SU-DHL-6 (cell line): ENCODE measurements around the gene DNAAF5.

Source experiments
- EZH2phosphoT487 ChIP-seq: fragments of 200-600 bp; sonication (generic), shearing (Covaris generic); conservative IDR thresholded peaks from 2 replicates; pipeline ENCODE4 v1.6.1; 2018; ENCODE audit warnings: mild to moderate bottlenecking, antibody characterized with exemption, low read length, moderate library complexity, mixed read lengths
- TF ChIP-seq, protein P1 (sequence below): fragments of 200-600 bp; sonication (generic); IDR thresholded peaks from one replicate; pipeline ENCODE4 v1.5.1; 2017; ENCODE audit warnings: antibody characterized with exemption, mild to moderate bottlenecking, low read length, moderate library complexity; ENCODE audit not compliant: insufficient read depth, poor library complexity, severe bottlenecking

DNA sequence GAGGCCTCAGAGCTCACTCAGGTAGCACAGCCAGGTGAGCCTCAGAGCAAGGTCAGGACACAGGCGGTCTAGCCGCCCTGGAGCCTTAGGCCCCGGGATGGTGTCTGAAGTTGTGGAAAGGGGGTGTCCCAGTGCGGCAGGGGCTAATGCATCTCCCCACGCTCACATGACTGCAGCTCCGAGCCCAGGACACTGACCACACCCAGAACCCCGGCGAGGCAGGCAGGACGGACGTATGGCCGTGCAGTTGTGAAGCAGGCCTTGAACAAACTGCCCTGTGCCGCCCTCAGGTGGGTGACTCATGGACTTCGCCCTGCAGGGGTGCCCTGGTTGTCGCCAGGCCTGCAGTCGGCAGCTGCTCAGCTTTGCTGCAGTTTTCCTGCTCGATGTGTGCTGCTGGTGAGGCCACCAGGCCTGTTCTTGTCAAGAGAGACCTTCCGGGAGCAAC, 5.6 kb downstream of the DNAAF5 start:
- TF ChIP-seq, protein P1, sequence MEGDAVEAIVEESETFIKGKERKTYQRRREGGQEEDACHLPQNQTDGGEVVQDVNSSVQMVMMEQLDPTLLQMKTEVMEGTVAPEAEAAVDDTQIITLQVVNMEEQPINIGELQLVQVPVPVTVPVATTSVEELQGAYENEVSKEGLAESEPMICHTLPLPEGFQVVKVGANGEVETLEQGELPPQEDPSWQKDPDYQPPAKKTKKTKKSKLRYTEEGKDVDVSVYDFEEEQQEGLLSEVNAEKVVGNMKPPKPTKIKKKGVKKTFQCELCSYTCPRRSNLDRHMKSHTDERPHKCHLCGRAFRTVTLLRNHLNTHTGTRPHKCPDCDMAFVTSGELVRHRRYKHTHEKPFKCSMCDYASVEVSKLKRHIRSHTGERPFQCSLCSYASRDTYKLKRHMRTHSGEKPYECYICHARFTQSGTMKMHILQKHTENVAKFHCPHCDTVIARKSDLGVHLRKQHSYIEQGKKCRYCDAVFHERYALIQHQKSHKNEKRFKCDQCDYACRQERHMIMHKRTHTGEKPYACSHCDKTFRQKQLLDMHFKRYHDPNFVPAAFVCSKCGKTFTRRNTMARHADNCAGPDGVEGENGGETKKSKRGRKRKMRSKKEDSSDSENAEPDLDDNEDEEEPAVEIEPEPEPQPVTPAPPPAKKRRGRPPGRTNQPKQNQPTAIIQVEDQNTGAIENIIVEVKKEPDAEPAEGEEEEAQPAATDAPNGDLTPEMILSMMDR, result no peak
- no peak for TF ChIP-seq EZH2phosphoT487
